GM23338 (cell line): ENCODE data around the gene NTF3.
A peak's percentile ranks its signal among the peaks of the same experiment; 100 is the strongest.

ENCODE experiments used
- CTCF ChIP-seq, 2 experiments: fragments of 200-600 bp in 1 of 2; sonication (generic) in 1 of 2; conservative IDR thresholded peaks; 2 replicates each; pipeline versions ENCODE4 v1.5.1 to v1.6.1; 2016 to 2017; ENCODE audit warnings: antibody characterized with exemption in 2 of 2, low read depth in 2 of 2, mild to moderate bottlenecking in 2 of 2, moderate library complexity in 1 of 2
- ETS1 ChIP-seq: IDR thresholded peaks from 2 replicates; pipeline ENCODE4 v1.6.1; 2016; ENCODE audit warnings: antibody characterized with exemption
- EZH2 ChIP-seq: fragments of 200-600 bp; sonication (generic); IDR thresholded peaks from one replicate; pipeline ENCODE4 v1.8.0; 2017; ENCODE audit warnings: antibody characterized with exemption, mild to moderate bottlenecking, low read depth; ENCODE audit not compliant: unreplicated experiment
- EZH2phosphoT487 ChIP-seq: fragments of 200-600 bp; sonication (generic); IDR thresholded peaks from one replicate; pipeline ENCODE4 v1.8.1; 2018; ENCODE audit warnings: antibody characterized with exemption; ENCODE audit not compliant: unreplicated experiment
- JUNB ChIP-seq: IDR thresholded peaks from one replicate; pipeline ENCODE4 v1.6.1; 2016; ENCODE audit warnings: antibody characterized with exemption; ENCODE audit not compliant: unreplicated experiment
- POLR2AphosphoS5 ChIP-seq: IDR thresholded peaks from 2 replicates; pipeline ENCODE4 v1.6.1; 2016; ENCODE audit warnings: antibody characterized with exemption, low read depth
- REST ChIP-seq: IDR thresholded peaks from one replicate; pipeline ENCODE4 v1.6.1; 2018; ENCODE audit warnings: antibody characterized with exemption; ENCODE audit not compliant: unreplicated experiment
- ZNF114 ChIP-seq: fragments of 250-450 bp; sonication (Bioruptor Pico); IDR thresholded peaks from 2 replicates; pipeline ENCODE4 v1.5.0; 2020; ENCODE audit warnings: mild to moderate bottlenecking, moderate library complexity
- ZNF331 ChIP-seq: fragments of 250-450 bp; sonication (Bioruptor Pico); IDR thresholded peaks from 2 replicates; pipeline ENCODE4 v1.5.0; 2020; ENCODE audit warnings: low read depth, mild to moderate bottlenecking, moderate library complexity

- TF ChIP-seq CTCF (conservative IDR thresholded peaks at IDR 0.05; ENCODE audit: low read depth in 2 of 2) (no peak), EZH2 (peak; percentile 81), JUNB (no peak), EZH2phosphoT487 (no peak), REST (no peak), POLR2AphosphoS5 (no peak), ZNF114 (CRISPR knock-in tag) (no peak), ZNF331 (CRISPR knock-in tag) (no peak), ETS1 (no peak)
Measured at GRCh38 chr12:5430641-5431603, 986 bp upstream of the NTF3 start.
